GM23338 (cell line): Measurements from ENCODE around the gene AP2M1.

Experiments used
- CREB1 ChIP-seq: fragments of 250-450 bp; sonication (Bioruptor Pico); IDR thresholded peaks from 2 replicates; pipeline ENCODE4 v1.5.0; 2020; ENCODE audit warnings: low read depth, mild to moderate bottlenecking, moderate library complexity
- CTCF ChIP-seq, 2 experiments: fragments of 200-600 bp in 1 of 2; sonication (generic) in 1 of 2; conservative IDR thresholded peaks; 2 replicates each; pipeline versions ENCODE4 v1.5.1 to v1.6.1; 2016 to 2017; ENCODE audit warnings: antibody characterized with exemption in 2 of 2, low read depth in 2 of 2, mild to moderate bottlenecking in 2 of 2, moderate library complexity in 1 of 2
- EZH2 ChIP-seq: fragments of 200-600 bp; sonication (generic); IDR thresholded peaks from one replicate; pipeline ENCODE4 v1.8.0; 2017; ENCODE audit warnings: antibody characterized with exemption, mild to moderate bottlenecking, low read depth; ENCODE audit not compliant: unreplicated experiment
- EZH2phosphoT487 ChIP-seq: fragments of 200-600 bp; sonication (generic); IDR thresholded peaks from one replicate; pipeline ENCODE4 v1.8.1; 2018; ENCODE audit warnings: antibody characterized with exemption; ENCODE audit not compliant: unreplicated experiment
- JUNB ChIP-seq: IDR thresholded peaks from one replicate; pipeline ENCODE4 v1.6.1; 2016; ENCODE audit warnings: antibody characterized with exemption; ENCODE audit not compliant: unreplicated experiment
- POLR2AphosphoS5 ChIP-seq: IDR thresholded peaks from 2 replicates; pipeline ENCODE4 v1.6.1; 2016; ENCODE audit warnings: antibody characterized with exemption, low read depth
- REST ChIP-seq: IDR thresholded peaks from one replicate; pipeline ENCODE4 v1.6.1; 2018; ENCODE audit warnings: antibody characterized with exemption; ENCODE audit not compliant: unreplicated experiment
- ZNF331 ChIP-seq: fragments of 250-450 bp; sonication (Bioruptor Pico); IDR thresholded peaks from 2 replicates; pipeline ENCODE4 v1.5.0; 2020; ENCODE audit warnings: low read depth, mild to moderate bottlenecking, moderate library complexity

GRCh38 chr3:184142199-184142598 is 32.5 kb upstream of the AP2M1 start:
- TF ChIP-seq CTCF (conservative IDR thresholded peaks at IDR 0.05; ENCODE audit: low read depth in 2 of 2) = no peak
- TF ChIP-seq CREB1 (CRISPR knock-in tag) = no peak
- TF ChIP-seq EZH2 = no peak
- TF ChIP-seq POLR2AphosphoS5 = no peak
- no peak for TF ChIP-seq REST
- TF ChIP-seq ZNF331 (CRISPR knock-in tag) = no peak
- no peak for TF ChIP-seq EZH2phosphoT487
- no peak for TF ChIP-seq JUNB
